Testis (tissue), 2 donors: ENCODE measurements around the gene ZNF860.

ENCODE experiments used
- CTCF ChIP-seq, 3 experiments: fragments of 450-650 bp in 2 of 3; fragments of 200-600 bp in 1 of 3; sonication (generic) in 1 of 3; IDR thresholded peaks; one replicate each; pipeline ENCODE4 v1.5.1; 2016 to 2019; ENCODE audit warnings: antibody characterized with exemption in 3 of 3, mild to moderate bottlenecking in 2 of 3, moderate library complexity in 1 of 3
- POLR2A ChIP-seq: fragments of 450-650 bp; IDR thresholded peaks from one replicate; pipeline ENCODE4 v1.6.1; 2017; ENCODE audit warnings: antibody characterized with exemption, mild to moderate bottlenecking, moderate library complexity

GRCh38 chr3:31934866-31935265 lies 46.7 kb upstream of the ZNF860 start:
- TF ChIP-seq CTCF (IDR thresholded peaks at IDR 0.05) = no peak
- no peak for TF ChIP-seq POLR2A
